A673 (cell line): ENCODE results near the gene DDX51. TPM values are rescaled to one million over a fixed set of nuclear protein-coding genes. Genes with fewer than 3 reads are reported as not detected.

Experiments
- BruUV-seq: library from RNA; stranded (reverse); fragments of 400-500 nt; replicated peaks from 2 replicates; lab custom pipeline; 2021; lab: Mats Ljungman, UMichigan
- CTCF ChIA-PET: fragments of 300-600 bp; sonication (Branson Sonifier 250); formaldehyde crosslinking; loops from one replicate; lab custom pipeline; 2022; ENCODE audit warnings: antibody characterized with exemption; lab: Charles Lee
- POLR2A ChIA-PET: fragments of 300-600 bp; sonication (Branson Sonifier 250); formaldehyde crosslinking; loops from one replicate; lab custom pipeline; 2022; ENCODE audit warnings: antibody characterized with exemption; ENCODE audit not compliant: low non-redundant PET; lab: Charles Lee
- DNase-seq: peaks from one replicate; pipeline ENCODE4 v3.0.0-alpha.2; 2015; ENCODE audit warnings: low spot score
- H3K27ac ChIP-seq: fragments of 200-600 bp; sonication (generic); 2 replicates; pipeline ENCODE4 v1.5.1; 2016; ENCODE audit warnings: mixed run types, low read depth, mild to moderate bottlenecking, mixed read lengths, antibody characterized with exemption, low read length; ENCODE audit not compliant: poor library complexity, severe bottlenecking
- H3K27me3 ChIP-seq: fragments of 200-600 bp; sonication (generic); replicated peaks from 2 replicates; pipeline ENCODE4 v1.6.1; 2017; ENCODE audit warnings: mixed run types, low read depth, mild to moderate bottlenecking, mixed read lengths, antibody characterized with exemption, low read length; ENCODE audit not compliant: insufficient read depth, poor library complexity
- H3K36me3 ChIP-seq: fragments of 200-600 bp; sonication (generic); 2 replicates; pipeline ENCODE4 v1.6.1; 2016; ENCODE audit warnings: mixed run types, mild to moderate bottlenecking, mixed read lengths, antibody characterized with exemption, low read length; ENCODE audit not compliant: insufficient read depth, poor library complexity, severe bottlenecking
- H3K4me1 ChIP-seq: fragments of 200-600 bp; sonication (generic); 2 replicates; pipeline ENCODE4 v1.6.1; 2017; ENCODE audit warnings: mixed run types, mild to moderate bottlenecking, mixed read lengths, antibody characterized with exemption, low read length; ENCODE audit not compliant: insufficient read depth, poor library complexity, severe bottlenecking
- H3K4me3 ChIP-seq: fragments of 200-600 bp; sonication (generic); 2 replicates; pipeline ENCODE4 v1.5.1; 2016; ENCODE audit warnings: low read depth, mixed run types, mild to moderate bottlenecking, mixed read lengths, low read length; ENCODE audit not compliant: poor library complexity, severe bottlenecking
- H3K9me3 ChIP-seq: fragments of 200-600 bp; sonication (generic); 2 replicates; pipeline ENCODE4 v1.6.1; 2016; ENCODE audit warnings: mixed run types, low read depth, mild to moderate bottlenecking, mixed read lengths, antibody characterized with exemption, low read length; ENCODE audit not compliant: poor library complexity, severe bottlenecking
- CTCF ChIP-seq: fragments of 300-800, 200-600 bp; sonication (generic); conservative IDR thresholded peaks from 2 replicates; pipeline ENCODE4 v1.5.1; 2017; ENCODE audit warnings: low read depth, mild to moderate bottlenecking, antibody characterized with exemption, low read length, moderate library complexity, mixed read lengths
- EZH2 ChIP-seq: fragments of 200-600 bp; sonication (generic); IDR thresholded peaks from 2 replicates; pipeline ENCODE4 v1.6.1; 2017; ENCODE audit warnings: borderline replicate concordance, low read depth, mild to moderate bottlenecking, mixed read lengths, antibody characterized with exemption, low read length; ENCODE audit not compliant: poor library complexity, severe bottlenecking
- intact Hi-C: fragments of 100-400 bp; cut with micrococcal nuclease; formaldehyde crosslinking; loops from one replicate; pipeline ENCODE4 v1.10.0; 2022; ENCODE audit not compliant: unreplicated experiment
- total RNA-seq: library from RNA; stranded (reverse); gene quantifications from 2 replicates; pipeline ENCODE4 v1.2.3, GENCODE V29; 2021

The DDX51 gene
- total RNA-seq, 1 experiment from 2014 or later: 38.9 TPM

- DNase-seq: no peak
- no peaks in the 10 kb centered on the region for H3K27me3 ChIP-seq
- POLR2A ChIA-PET: no interaction called here
- peaks cover 17% of the 10 kb centered on the region for H3K4me1 ChIP-seq
- intact Hi-C loops: no loop called here
- H3K36me3 ChIP-seq: no peaks in the 10 kb centered on the region
- CTCF ChIA-PET: no interaction called here
- BruUV-seq: no TSS peak
- no peak overlapping the region for H3K4me3 ChIP-seq
- TF ChIP-seq EZH2 (no peak), CTCF (no peak)
- no peaks in the 10 kb centered on the region for H3K9me3 ChIP-seq
- H3K27ac ChIP-seq: no peak overlapping the region
Observed at GRCh38 chr12:132182206-132182710, 38.1 kb upstream of the DDX51 start.

- TF ChIP-seq CTCF (no peak), EZH2 (no peak)
- DNase-seq: no peak
- no TSS peak for BruUV-seq
- Histone ChIP-seq H3K27ac (no peak overlapping the region), H3K27me3 (no peaks in the 10 kb centered on the region), H3K4me3 (no peak overlapping the region), H3K36me3 (no peaks in the 10 kb centered on the region), H3K9me3 (no peaks in the 10 kb centered on the region), H3K4me1 (peaks cover 22% of the 10 kb centered on the region)
- CTCF ChIA-PET: no interaction called here
- intact Hi-C loops: no loop called here
- POLR2A ChIA-PET: no interaction called here
Observed at GRCh38 chr12:132181570-132182200, 37.6 kb upstream of the DDX51 start.

GRCh38 chr12:132180648-132181546, 36.8 kb upstream of the DDX51 start:
- BruUV-seq: no TSS peak
- no peak for TF ChIP-seq CTCF
- TF ChIP-seq EZH2: no peak
- Histone ChIP-seq H3K27ac (no peak overlapping the region), H3K27me3 (no peaks in the 10 kb centered on the region), H3K36me3 (no peaks in the 10 kb centered on the region), H3K9me3 (no peaks in the 10 kb centered on the region), H3K4me3 (no peak overlapping the region), H3K4me1 (peaks cover 28% of the 10 kb centered on the region)
- intact Hi-C loops: no loop called here
- CTCF ChIA-PET: no interaction called here
- no peak for DNase-seq
- POLR2A ChIA-PET: no interaction called here
